Amniotic epithelial cell (primary cell): ENCODE measurements around the gene ASCL5.

Experiments used
- DNase-seq: peaks from one replicate; pipeline ENCODE4 v3.0.0-alpha.2; 2010; ENCODE audit warnings: low read depth

ASCL5 gene

DNA sequence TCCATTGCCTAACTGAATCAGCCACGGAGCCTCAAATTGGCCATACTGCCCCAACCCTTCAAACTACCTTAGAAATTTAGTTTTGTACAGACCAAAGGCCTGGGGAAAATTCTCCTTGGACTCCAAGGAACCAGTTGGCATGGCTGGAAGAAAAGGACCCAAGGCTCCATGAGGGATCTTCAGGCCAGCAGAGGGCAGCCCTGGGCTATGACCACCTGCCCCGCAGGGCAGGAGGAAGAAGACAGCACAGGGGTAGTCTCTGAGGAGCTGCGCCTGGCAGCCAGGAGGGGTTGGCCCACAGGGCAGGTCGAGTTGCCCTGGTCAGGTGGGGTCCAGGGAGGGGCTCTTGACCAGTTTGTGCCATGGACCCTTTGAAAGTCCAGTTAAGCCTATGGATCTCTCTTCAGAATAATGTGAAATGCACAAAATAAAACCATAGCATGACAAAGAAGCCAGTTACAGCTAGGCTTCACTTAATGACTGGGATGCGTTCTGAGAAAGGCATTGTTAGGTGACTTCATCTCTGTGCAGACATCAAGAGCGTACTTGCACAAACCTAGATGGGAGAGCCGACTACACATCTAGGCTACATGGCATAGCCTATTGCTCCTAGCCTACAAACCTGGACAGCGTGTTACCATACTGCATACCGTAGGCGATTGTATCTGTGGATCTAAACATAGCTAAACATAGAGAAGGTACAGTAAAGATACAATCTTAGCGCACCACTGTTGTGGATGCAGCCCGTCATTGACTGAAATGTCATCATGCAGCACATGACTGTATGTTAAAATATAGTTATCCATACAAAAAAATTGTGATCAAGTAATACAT is 40.9 kb downstream of the ASCL5 start:
- DNase-seq = peak; percentile 29

GRCh38 chr1:201084295-201084694 is 42.7 kb downstream of the ASCL5 start:
- no peak for DNase-seq

DNA sequence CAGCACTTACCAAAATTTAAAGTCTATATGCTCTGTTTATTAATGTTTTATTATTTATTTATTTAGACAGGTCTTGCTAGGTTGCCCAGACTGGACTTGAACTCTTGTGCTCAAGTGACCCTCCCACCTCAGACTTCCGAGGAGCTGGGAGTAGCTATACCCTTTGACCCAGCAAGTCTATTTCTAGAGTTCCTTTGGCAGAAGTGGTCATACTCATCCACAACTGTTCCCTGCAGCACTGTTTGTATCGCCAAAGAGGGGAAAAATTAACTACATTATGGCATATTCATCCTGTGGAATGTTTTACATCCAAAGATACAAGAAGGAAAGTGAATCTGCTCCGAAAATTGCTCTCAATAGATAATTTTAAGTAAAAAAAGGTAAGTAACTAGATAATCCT is 43.2 kb downstream of the ASCL5 start:
- DNase-seq = no peak

DNA sequence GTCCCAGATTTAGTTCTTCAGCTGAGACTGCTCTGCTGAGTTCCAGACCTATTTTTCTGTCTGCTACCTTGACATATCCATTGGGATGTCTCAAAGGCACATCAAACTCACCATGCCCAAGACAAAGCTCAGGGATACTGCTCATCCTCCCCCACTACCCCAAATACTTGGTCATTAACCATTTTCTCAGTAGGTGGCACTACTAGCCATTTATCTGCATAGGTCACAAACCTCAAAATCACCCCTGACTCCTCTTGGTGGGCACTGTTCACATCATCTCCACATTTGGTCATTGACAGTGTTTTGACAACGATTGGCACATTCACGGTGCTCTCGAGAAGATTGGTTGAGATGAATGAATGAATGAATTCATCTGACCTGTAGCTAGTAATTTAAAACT is 46.8 kb downstream of the ASCL5 start:
- DNase-seq = no peak

- DNase-seq = no peak
These were observed 49.2 kb downstream of the ASCL5 start for GRCh38 chr1:201077736-201078135.

DNA sequence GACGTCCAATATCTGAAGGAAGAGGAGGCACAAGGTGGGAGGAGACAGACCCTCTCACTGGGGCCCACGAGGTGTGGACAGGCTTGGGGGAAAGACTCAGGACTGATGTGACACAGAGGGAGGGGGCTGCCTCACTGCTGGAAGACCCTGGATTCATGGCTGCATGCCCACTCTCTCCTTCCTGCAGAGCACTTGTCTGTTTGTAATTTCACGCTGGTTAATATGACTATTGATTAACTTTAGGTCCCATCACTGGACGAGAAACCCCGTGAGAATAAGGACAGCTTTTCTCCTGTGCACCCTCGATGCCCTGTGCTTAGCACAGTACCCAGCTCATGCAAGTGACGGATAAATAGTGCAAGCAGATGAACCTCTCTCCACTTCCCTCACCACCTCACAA is 49.9 kb downstream of the ASCL5 start:
- no peak for DNase-seq

- no peak for DNase-seq
These were observed 50.9 kb downstream of the ASCL5 start for GRCh38 chr1:201076092-201076491.

DNA sequence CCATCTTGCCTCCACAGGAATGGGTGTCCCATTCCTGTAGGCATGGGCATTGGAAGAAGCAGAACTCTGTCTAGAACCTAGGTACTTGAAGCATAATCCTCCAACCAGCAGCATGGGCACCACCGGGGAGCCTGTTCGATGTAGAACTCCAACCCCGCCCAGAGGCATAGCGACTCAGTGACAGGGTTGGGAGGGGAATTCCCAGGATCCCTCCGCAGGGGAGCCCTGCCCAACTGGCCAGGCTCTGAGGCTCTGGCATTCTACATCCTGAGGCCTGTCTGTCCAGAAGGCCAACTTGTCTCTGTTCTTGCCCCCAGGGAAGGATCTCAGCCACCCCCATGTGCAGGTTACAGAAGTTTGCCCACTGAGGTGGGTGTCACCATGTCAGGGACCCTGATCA is 53.0 kb downstream of the ASCL5 start:
- no peak for DNase-seq

GRCh38 chr1:201072922-201073321 is 54.1 kb downstream of the ASCL5 start:
- no peak for DNase-seq

DNA sequence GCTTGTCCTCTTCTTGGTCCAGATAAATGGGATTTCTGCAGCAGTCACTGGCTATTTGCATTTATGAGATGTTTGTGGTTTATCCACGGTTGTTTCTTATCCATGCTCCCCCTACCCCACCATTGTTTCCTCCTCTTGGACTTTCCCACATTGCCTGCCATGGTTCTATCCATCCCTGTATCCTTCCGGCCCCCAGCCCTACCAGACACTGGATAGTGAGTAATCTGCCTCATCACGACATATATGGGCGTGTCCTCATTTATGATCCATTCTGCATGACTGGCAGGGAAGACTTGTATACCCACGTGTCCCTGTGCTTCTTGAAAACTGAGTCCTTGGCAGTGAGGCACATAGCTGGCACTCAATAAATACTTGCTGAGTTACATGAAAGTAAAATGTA is 54.8 kb downstream of the ASCL5 start:
- peak; percentile 10 for DNase-seq

GRCh38 chr1:201069636-201070035 is 57.3 kb downstream of the ASCL5 start:
- no peak for DNase-seq

- no peak for DNase-seq
These were observed 58.0 kb downstream of the ASCL5 start for GRCh38 chr1:201068976-201069375.

DNA sequence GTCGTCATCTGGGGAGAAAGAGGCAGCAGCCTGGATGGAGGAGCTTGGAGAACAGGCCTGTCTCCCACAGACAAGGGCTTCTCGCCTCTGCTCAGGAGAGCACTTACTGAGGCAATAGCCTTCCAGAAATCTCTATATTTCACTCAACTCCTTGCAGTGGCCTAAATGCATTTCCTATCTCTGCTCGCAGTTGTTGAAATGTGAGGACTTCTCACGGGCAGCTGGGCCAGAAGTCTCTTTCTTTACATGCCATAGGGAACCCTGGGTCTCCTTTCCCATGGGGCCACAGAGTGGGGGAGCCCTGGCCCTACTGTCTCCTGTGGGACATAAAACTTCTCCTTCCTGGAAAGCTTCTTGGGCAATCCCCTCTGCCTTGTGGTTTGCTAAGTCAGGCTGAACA is 60.0 kb downstream of the ASCL5 start:
- DNase-seq = no peak

GRCh38 chr1:201065686-201066085 is 61.3 kb downstream of the ASCL5 start:
- DNase-seq = no peak

DNA sequence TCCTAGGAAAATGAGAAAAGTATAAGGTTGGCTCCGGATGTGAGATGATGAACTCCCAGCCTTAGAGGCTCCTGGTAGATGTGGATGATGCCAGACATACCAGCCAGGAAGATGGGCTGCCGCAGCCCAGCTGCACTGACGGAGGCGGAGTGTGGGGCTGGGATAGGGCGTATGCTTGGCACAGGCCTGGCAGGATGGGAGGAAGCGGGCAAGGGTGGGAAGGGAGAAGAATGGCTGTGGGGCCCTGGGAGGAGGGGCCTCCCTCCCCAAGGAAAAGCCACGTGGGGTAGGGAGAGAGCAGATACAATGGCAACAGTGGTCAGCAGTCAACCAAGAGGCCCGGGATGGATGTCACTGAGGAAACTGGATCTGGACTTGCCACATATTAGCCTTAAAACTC is 62.2 kb downstream of the ASCL5 start:
- DNase-seq = no peak
